GM20000 (cell line): ENCODE results near the gene DPF3.

Experiments
- DNase-seq: peaks from one replicate; pipeline ENCODE4 v3.0.0; 2012; ENCODE audit warnings: low spot score
- CTCF ChIP-seq: IDR thresholded peaks from 2 replicates; pipeline ENCODE4 v1.5.1; 2012; ENCODE audit warnings: mild to moderate bottlenecking, control low read depth; ENCODE audit errors: extremely low read depth, missing control alignments

DPF3 gene

DNA sequence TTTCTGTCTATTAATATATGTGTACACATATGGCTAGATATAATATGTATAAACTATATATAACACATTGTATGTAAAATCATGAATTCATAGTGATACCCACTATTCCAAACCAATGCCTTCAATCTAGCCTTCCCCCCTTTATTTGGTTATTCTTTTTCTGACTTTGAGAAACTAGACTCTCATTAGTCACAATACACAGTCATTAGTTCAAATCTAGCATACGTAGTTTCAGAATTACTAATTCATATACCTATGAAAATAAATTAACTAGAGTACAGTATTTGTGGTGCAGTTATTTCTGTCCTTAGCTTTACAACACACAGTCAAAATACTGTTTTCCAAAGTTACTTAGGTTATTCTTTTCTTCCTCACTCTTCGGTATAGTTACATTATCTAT, 268.2 kb downstream of the DPF3 start:
- no peak for TF ChIP-seq CTCF
- DNase-seq, result peak; percentile 32

- DNase-seq, result no peak
- no peak for TF ChIP-seq CTCF
Observed at GRCh38 chr14:72621387-72622065, 272.4 kb downstream of the DPF3 start.

DNA sequence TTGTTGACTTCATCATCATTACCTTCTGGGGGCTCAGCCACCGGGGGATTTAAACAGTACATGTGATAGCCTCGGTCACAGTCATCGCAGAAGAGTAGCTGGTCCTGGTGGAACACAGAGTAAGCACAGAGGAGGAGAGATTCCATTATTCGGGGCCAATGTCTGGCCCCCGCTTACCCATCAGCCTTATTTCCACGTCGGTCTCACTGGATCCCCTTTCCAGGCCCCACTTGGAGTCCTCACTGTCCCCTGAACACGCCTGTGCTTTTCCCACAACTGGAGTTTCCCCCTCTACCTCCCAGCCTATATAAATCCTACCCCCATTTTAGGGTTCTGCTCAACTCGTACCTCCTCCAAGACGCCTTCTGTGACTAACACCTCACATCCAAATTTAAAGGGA, 274.0 kb downstream of the DPF3 start:
- TF ChIP-seq CTCF, result no peak

GRCh38 chr14:72619111-72619571, 274.8 kb downstream of the DPF3 start:
- TF ChIP-seq CTCF, result no peak
- DNase-seq, result no peak

More for the DNA sequence above, 274.0 kb downstream of the DPF3 start:
- no peak for DNase-seq

DNA sequence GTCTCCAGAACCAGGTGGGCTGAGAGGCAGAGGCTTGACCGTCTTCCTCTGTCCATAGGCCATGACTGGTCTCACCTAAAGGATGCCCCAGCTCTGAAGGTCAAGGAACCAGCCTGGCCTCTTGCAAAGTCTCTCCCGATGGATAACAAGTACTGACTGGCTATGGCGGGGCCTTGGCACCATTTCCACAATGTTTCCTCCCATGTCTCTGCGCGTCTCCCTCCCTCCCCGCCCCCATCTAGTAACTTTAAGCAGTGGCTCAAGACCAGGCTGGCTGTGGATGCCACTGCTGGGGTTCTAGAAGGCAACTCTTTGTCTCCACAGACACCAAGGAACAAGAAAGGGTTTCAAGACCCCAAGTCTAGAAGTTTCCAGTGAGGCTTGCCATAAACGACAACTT, 275.5 kb downstream of the DPF3 start:
- no peak for DNase-seq
- TF ChIP-seq CTCF, result no peak

DNA sequence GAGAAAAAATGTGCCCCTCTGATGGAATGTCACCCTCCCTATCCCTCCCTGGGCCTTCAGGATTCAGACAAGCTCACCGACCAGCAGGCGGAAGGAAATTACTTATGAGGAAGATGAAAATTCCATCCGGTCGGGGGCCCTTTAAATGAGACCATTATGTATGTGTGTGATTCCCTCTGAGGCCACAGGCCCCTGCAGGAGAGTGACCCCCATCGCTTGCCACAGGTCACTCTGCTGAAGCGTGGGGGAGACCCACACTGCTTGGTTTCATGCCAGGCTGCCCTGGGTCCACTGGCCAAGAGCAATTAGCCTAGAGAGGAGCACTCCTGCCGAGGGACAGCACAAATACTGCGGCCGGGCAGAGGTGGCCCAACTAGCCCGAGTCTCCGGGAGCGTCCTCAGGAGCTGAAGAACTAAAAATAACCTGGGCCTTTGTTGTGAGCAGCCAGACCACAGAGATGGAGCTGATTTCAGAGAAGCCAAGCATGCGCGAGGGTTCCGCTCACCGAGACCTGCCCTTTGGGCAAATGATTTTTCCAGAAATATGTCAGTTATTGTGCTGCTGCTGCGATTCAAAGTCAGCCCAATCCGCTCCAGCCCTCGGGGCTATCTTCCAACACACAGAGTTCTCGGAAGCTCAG, 276.4 kb downstream of the DPF3 start:
- no peak for TF ChIP-seq CTCF

GRCh38 chr14:72616811-72617210, 277.1 kb downstream of the DPF3 start:
- DNase-seq, result no peak
- TF ChIP-seq CTCF, result no peak

More for the DNA sequence above, 276.4 kb downstream of the DPF3 start:
- no peak for DNase-seq
